ENCODE measurements around the gene SNX32.

- TF ChIP-seq, protein P1, sequence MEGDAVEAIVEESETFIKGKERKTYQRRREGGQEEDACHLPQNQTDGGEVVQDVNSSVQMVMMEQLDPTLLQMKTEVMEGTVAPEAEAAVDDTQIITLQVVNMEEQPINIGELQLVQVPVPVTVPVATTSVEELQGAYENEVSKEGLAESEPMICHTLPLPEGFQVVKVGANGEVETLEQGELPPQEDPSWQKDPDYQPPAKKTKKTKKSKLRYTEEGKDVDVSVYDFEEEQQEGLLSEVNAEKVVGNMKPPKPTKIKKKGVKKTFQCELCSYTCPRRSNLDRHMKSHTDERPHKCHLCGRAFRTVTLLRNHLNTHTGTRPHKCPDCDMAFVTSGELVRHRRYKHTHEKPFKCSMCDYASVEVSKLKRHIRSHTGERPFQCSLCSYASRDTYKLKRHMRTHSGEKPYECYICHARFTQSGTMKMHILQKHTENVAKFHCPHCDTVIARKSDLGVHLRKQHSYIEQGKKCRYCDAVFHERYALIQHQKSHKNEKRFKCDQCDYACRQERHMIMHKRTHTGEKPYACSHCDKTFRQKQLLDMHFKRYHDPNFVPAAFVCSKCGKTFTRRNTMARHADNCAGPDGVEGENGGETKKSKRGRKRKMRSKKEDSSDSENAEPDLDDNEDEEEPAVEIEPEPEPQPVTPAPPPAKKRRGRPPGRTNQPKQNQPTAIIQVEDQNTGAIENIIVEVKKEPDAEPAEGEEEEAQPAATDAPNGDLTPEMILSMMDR (IDR thresholded peaks at IDR 0.05 in 2 of 3, conservative IDR thresholded peaks at IDR 0.05 in 1 of 3; ENCODE audit: borderline replicate concordance in 1 of 3, insufficient read depth in 1 of 3, low read depth in 2 of 3, low read length in 2 of 3), result no peak
- TF ChIP-seq ATF3 (IDR thresholded peaks at IDR 0.05), result no peak
- no peak for TF ChIP-seq POLR2AphosphoS5 (IDR thresholded peaks at IDR 0.05; ENCODE audit: low read depth, low read length)
- no peak for TF ChIP-seq ZNF274 (IDR thresholded peaks at IDR 0.05; ENCODE audit: low read depth, low read length)
- no peak for TF ChIP-seq CEBPB (IDR thresholded peaks at IDR 0.05; ENCODE audit: low read depth)
- TF ChIP-seq EZH2 (IDR thresholded peaks at IDR 0.05), result no peak
Observed at GRCh38 chr11:65895482-65895981, 61.8 kb downstream of the SNX32 start.

All from HCT116 (cell line).